Erythroblast (primary cell): ENCODE data around the gene PRR35.

Experiments
- GATA1 ChIP-seq: IDR thresholded peaks from 2 replicates; pipeline ENCODE4 v1.6.1; 2011; ENCODE audit warnings: low read depth, mild to moderate bottlenecking, control low read depth, low read length, moderate library complexity
- POLR2A ChIP-seq: IDR thresholded peaks from 2 replicates; pipeline ENCODE4 v1.6.1; 2011; ENCODE audit warnings: mild to moderate bottlenecking, low read length

DNA sequence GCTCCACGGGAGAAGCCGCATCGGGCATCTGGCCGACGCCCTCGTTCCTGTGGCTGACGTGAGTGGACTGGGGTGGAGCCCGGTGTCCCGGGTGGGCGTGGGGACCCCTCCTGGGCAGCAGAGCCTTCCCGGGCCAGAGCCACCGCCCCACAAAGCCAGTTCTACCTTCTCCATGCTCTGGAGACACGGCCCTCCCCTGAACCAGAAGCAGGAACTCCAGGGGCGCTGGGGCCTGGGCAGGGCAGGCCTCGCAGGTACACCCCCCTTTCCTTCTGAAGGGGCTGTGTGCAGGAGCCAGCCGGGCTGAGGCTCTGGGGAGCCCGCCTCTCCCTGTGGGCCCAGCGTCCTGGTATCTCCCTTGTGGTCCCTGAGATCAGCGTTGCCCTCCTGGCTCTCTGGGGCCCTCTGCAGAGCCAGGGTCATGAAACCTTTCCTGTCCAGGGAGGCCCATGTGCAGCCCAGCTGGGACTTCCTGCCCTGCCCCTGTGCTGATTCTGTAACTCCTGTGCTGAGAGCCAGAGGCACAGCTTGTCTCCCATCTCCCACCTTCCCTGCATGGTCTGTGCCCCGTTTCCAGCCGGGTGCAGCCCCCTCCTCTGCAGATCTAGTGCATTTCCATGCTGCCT is 16.1 kb downstream of the PRR35 start:
- TF ChIP-seq POLR2A (no peak), GATA1 (no peak)
